ENCODE measurements around the gene FOXP1.

FOXP1 gene

DNA sequence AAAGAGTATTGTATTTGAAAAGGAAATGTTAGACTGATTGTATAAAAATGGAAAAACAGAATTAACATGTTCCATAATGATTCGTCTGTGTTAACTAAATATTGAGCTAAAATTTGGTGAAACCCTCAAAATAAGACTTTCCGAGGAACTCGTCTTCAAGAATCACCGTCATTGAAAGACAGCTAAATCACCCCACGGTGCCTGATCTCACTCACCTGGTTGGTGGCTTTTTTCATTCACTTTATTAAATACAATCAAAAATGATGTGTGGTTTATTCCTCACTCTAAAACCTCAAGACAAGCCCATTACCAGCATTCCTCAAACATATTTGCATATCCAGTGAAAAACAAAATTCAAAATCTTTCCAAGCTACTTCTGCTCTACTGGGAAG lies 153.9 kb downstream of the FOXP1 start:
- TF ChIP-seq, protein P1, sequence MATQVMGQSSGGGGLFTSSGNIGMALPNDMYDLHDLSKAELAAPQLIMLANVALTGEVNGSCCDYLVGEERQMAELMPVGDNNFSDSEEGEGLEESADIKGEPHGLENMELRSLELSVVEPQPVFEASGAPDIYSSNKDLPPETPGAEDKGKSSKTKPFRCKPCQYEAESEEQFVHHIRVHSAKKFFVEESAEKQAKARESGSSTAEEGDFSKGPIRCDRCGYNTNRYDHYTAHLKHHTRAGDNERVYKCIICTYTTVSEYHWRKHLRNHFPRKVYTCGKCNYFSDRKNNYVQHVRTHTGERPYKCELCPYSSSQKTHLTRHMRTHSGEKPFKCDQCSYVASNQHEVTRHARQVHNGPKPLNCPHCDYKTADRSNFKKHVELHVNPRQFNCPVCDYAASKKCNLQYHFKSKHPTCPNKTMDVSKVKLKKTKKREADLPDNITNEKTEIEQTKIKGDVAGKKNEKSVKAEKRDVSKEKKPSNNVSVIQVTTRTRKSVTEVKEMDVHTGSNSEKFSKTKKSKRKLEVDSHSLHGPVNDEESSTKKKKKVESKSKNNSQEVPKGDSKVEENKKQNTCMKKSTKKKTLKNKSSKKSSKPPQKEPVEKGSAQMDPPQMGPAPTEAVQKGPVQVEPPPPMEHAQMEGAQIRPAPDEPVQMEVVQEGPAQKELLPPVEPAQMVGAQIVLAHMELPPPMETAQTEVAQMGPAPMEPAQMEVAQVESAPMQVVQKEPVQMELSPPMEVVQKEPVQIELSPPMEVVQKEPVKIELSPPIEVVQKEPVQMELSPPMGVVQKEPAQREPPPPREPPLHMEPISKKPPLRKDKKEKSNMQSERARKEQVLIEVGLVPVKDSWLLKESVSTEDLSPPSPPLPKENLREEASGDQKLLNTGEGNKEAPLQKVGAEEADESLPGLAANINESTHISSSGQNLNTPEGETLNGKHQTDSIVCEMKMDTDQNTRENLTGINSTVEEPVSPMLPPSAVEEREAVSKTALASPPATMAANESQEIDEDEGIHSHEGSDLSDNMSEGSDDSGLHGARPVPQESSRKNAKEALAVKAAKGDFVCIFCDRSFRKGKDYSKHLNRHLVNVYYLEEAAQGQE (IDR thresholded peaks at IDR 0.05; ENCODE audit: insufficient read depth in 1 of 2, low read depth in 2 of 2, low read length in 2 of 2): no peak
- TF ChIP-seq SIN3A (IDR thresholded peaks at IDR 0.05; ENCODE audit: borderline replicate concordance, insufficient read depth, low read length) (no peak), TAF1 (IDR thresholded peaks at IDR 0.05; ENCODE audit: borderline replicate concordance, insufficient read depth, low read length) (no peak), FOXP2 (optimal IDR thresholded peaks at IDR 0.05; ENCODE audit: borderline replicate concordance, extremely low read depth, extremely low read length, insufficient read depth) (no peak), POLR2AphosphoS5 (IDR thresholded peaks at IDR 0.05; ENCODE audit: low read depth, low read length) (no peak)

DNA sequence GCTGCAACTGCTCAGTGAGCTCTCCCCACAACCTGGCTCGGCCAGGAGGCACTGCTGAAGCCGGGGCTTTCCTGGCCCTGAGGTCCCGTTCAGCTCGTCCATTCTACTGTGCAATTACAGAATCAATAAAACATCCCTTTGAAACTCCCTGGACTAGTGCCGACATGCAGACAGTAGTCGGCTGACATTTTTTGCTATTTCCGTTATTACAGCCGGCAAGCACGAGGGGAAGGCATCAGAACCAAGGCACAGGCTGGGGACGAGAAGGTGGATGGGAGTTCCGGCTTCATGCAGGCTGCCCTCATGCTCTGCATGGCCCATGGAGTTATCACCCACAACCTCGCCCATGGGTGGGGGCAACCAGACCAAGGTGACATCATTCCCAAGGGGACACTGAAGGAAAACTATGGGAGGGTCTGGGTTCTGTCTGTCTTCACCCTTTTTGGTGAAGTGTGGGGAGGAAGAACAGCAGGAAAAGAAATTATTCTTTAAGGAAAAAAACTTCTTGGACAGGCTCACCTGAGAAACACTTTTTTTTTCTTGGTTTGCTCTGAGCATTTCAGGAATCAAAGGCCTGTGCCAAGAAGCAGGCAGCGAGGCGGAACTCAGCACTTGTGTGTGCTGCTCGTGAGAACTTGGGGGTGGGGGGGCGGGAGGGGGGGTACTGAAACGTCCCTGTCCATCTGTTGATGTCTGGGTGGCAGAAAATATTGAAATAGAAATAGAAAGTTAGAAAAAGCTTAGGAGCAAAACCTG lies 154.5 kb downstream of the FOXP1 start:
- no peak for TF ChIP-seq SIN3A (IDR thresholded peaks at IDR 0.05; ENCODE audit: borderline replicate concordance, insufficient read depth, low read length)
- no peak for TF ChIP-seq TAF1 (IDR thresholded peaks at IDR 0.05; ENCODE audit: borderline replicate concordance, insufficient read depth, low read length)
- no peak for TF ChIP-seq FOXP2 (optimal IDR thresholded peaks at IDR 0.05; ENCODE audit: borderline replicate concordance, extremely low read depth, extremely low read length, insufficient read depth)
- TF ChIP-seq, protein P1 (IDR thresholded peaks at IDR 0.05; ENCODE audit: insufficient read depth in 1 of 2, low read depth in 2 of 2, low read length in 2 of 2): no peak
- TF ChIP-seq POLR2AphosphoS5 (IDR thresholded peaks at IDR 0.05; ENCODE audit: low read depth, low read length): no peak

DNA sequence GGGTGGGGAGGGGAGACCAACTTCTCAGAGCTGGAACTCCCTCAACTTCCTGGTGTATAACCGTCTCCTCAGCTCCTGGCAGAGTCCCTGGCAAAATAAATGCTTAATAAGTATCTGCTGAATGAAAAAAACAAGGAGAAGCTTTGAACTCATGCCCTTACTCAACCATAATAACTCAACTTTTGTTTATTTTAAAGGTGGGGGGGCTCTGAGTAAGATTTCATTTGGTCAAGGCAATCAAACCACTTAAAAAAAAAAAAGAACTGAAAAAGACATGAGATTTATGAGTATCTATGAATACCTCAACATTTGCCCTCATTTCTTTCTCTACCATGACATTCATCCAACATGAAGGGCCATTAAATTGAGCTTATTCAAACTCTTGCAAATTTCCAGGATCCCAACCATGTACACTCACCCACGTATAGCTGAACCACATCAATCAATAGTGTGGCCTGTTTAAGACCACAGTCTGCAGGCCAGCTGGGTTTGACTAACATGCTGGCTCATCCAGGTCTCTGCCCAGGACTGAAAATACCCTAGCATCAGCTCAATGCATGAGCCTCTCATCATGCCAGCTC lies 157.9 kb downstream of the FOXP1 start:
- no peak for TF ChIP-seq POLR2AphosphoS5 (IDR thresholded peaks at IDR 0.05; ENCODE audit: low read depth, low read length)
- TF ChIP-seq TAF1 (IDR thresholded peaks at IDR 0.05; ENCODE audit: borderline replicate concordance, insufficient read depth, low read length): no peak
- TF ChIP-seq, protein P1 (IDR thresholded peaks at IDR 0.05; ENCODE audit: insufficient read depth in 1 of 2, low read depth in 2 of 2, low read length in 2 of 2): no peak
- TF ChIP-seq FOXP2 (optimal IDR thresholded peaks at IDR 0.05; ENCODE audit: borderline replicate concordance, extremely low read depth, extremely low read length, insufficient read depth): no peak
- TF ChIP-seq SIN3A (IDR thresholded peaks at IDR 0.05; ENCODE audit: borderline replicate concordance, insufficient read depth, low read length): no peak

DNA sequence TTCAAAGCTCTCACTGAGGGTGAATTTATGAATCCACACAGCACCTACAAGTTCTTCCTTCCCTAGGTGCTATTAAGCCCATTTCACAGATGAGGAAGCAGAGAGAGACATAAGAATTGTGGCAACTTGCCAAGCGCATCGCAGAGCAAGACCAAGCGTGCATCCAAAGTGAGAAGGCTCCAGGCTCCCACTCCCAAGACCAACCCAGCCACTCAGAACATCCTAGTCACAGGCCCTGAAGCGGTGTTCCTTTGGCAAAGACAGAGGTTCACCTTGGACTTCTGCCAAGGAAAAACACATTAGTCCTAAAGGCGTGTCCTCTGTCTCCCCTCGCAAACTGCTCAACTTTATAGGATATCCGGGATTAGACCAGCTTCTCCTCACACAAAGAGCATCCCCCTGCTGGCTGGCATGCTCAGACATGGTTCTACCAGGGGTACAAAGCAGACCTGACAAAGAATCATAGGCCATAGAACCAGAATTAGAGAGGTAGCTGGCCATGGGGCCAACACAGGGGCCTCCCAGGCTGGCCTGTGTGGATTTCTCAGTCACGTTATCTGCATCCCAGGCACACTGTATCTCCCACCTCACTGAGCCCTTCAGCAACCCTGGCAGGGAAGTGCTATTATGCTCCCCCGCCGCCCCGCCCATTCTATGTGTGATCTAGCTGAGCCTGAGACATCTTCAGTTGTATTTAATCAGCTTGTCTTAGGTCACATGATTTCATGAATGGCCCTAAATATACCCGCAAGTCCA lies 160.2 kb downstream of the FOXP1 start:
- TF ChIP-seq FOXP2 (optimal IDR thresholded peaks at IDR 0.05; ENCODE audit: borderline replicate concordance, extremely low read depth, extremely low read length, insufficient read depth) (no peak), POLR2AphosphoS5 (IDR thresholded peaks at IDR 0.05; ENCODE audit: low read depth, low read length) (no peak), TAF1 (IDR thresholded peaks at IDR 0.05; ENCODE audit: borderline replicate concordance, insufficient read depth, low read length) (no peak), SIN3A (IDR thresholded peaks at IDR 0.05; ENCODE audit: borderline replicate concordance, insufficient read depth, low read length) (no peak)
- TF ChIP-seq, protein P1 (IDR thresholded peaks at IDR 0.05; ENCODE audit: insufficient read depth in 1 of 2, low read depth in 2 of 2, low read length in 2 of 2): no peak
